Naive thymus-derived CD8-positive, alpha-beta T cell (primary cell): ENCODE data around the gene CDC16. TPM values are rescaled to one million over a fixed set of nuclear protein-coding genes. Genes with fewer than 3 reads are reported as not detected.

Experiments
- ATAC-seq, 2 donors: fragments of 150-1000 bp; cut with Tn5 transposase in 1 of 2; sonication (Bioruptor Pico), chemical (Tn5 transposase) in 1 of 2; 1 replicate in 1 of 2; 2 replicates in 1 of 2; pipeline ENCODE4 v1.10.0; 2021; ENCODE audit warnings: mild to moderate bottlenecking in 2 of 2, moderate library complexity in 2 of 2
- POLR2A ChIA-PET: fragments of 350-600 bp; sonication (Branson Sonifier 250); formaldehyde crosslinking; loops from one replicate; lab custom pipeline; 2021; ENCODE audit warnings: antibody characterized with exemption; lab: Charles Lee
- DNase-seq, 10 donors: peaks; one replicate each; pipeline versions ENCODE4 v3.0.0 to v3.0.0-alpha.2; 2020 to 2022
- H3K27ac Mint-ChIP-seq, 10 donors: one replicate each; pipeline ENCODE4 v1.8.0; 2020 to 2022; ENCODE audit warnings: mild to moderate bottlenecking in 10 of 10, mixed read lengths in 10 of 10, moderate library complexity in 4 of 10, inconsistent platforms in 1 of 10
- H3K27me3 Mint-ChIP-seq, 5 donors: one replicate each; pipeline ENCODE4 v1.8.0; 2021 to 2022; ENCODE audit warnings: mixed read lengths in 5 of 5
- H3K36me3 Mint-ChIP-seq, 3 donors: one replicate each; pipeline ENCODE4 v1.8.0; 2020 to 2022; ENCODE audit warnings: mixed read lengths in 3 of 3, mild to moderate bottlenecking in 2 of 3, inconsistent platforms in 1 of 3
- H3K4me1 Mint-ChIP-seq, 4 donors: one replicate each; pipeline ENCODE4 v1.8.0; 2021 to 2022; ENCODE audit warnings: mixed read lengths in 4 of 4
- H3K4me3 Mint-ChIP-seq, 10 donors: one replicate each; pipeline ENCODE4 v1.8.0; 2020 to 2022; ENCODE audit warnings: mild to moderate bottlenecking in 10 of 10, mixed read lengths in 10 of 10, moderate library complexity in 6 of 10, inconsistent platforms in 1 of 10
- H3K9me3 Mint-ChIP-seq, 9 donors: one replicate each; pipeline ENCODE4 v1.8.0; 2020 to 2022; ENCODE audit warnings: mixed read lengths in 9 of 9, mild to moderate bottlenecking in 3 of 9, inconsistent platforms in 1 of 9, moderate library complexity in 1 of 9
- polyA plus RNA-seq, 3 donors: library from polyadenylated mRNA; unstranded; fragments of 300-500 nt; fragmentation: Illumina TruSeq; gene quantifications; one replicate each; pipeline ENCODE4 v1.2.3, GENCODE V29; 2021
- total RNA-seq, 8 experiments: library from RNA in 2 of 8; stranded (reverse) in 2 of 8; gene quantifications; one replicate each; pipeline ENCODE4 v1.2.3 and lab custom pipeline; 2021 to 2026

The CDC16 gene
- total and polyA plus RNA-seq, 5 experiments from 2014 or later: 12.9 to 143 (median 19.6) TPM

DNA sequence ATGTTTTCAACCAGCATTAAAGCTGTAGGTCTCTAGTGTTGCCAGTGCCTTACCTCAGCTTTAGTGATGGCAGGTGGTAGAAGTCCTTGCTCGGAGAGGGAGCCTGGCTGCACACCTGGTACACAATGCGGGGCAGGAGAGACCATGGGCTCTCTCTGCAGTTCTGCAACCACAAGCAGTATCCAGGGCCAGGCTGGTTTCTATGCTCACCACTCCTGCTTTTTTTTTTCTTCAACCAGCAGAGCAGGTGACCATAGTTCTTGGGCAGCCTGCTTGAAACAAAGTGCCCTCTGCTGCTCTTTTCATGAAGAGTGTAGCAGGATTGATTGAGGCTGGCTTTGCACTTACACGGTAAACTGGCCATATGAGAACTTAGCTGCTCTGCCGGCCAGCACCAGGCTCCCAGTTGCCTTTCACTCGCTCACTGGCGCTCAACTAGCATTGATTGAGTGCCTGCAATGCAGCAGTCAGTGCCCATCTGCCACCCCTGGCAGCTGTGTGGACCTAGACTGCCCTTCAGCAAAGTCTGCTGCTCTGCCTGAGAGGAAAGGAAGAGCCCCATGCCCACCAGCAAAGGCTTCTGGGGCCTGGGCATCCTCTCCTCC lies 75.2 kb downstream of the CDC16 start:
- no peak overlapping the region for H3K4me3 Mint-ChIP-seq
- POLR2A ChIA-PET: no interaction called here
- peaks cover 9 to 17% (median 16%) of the 10 kb centered on the region in 4 donors for H3K4me1 Mint-ChIP-seq
- ATAC-seq (no peak), DNase-seq (no peak)
- H3K9me3 Mint-ChIP-seq: no peaks in the 10 kb centered on the region
- peaks cover 3 to 16% (median 15%) of the 10 kb centered on the region in 3 donors for H3K36me3 Mint-ChIP-seq
- no peak overlapping the region for H3K27ac Mint-ChIP-seq
- H3K27me3 Mint-ChIP-seq: no peaks in the 10 kb centered on the region

DNA sequence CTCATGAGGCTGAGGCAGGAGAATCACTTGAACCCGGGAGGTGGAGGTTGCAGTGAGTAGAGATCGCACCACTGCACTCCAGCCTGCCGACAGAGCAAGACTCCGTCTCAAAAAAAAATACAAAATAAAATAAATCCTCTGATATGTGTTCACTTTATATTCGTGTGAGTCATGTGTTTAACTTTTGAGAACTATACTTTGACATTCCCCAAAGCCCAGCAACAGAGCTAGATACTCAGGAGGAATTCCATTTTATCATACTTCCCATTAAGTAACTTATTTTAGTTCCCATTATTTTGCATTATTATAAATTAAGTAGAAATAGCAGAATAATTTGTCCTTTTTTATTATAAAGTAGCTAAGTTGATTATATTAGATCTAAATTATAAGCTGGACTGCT lies 76.3 kb downstream of the CDC16 start:
- DNase-seq (no peak), ATAC-seq (no peak)
- peaks cover 3 to 13% (median 12%) of the 10 kb centered on the region in 3 donors for H3K36me3 Mint-ChIP-seq
- H3K4me3 Mint-ChIP-seq: no peak overlapping the region
- POLR2A ChIA-PET: interaction anchor here (0.8 kb wide), 1 partner anchor 29 kb away, joined by 3 read pairs; no protein-coding TSS in a partner anchor
- H3K27ac Mint-ChIP-seq: no peak overlapping the region
- H3K4me1 Mint-ChIP-seq: peaks cover 15 to 26% (median 26%) of the 10 kb centered on the region in 4 donors
- no peaks in the 10 kb centered on the region for H3K9me3 Mint-ChIP-seq
- no peaks in the 10 kb centered on the region for H3K27me3 Mint-ChIP-seq

GRCh38 chr13:114311387-114311786 lies 76.7 kb downstream of the CDC16 start:
- Mint-ChIP-seq H3K27me3 (no peaks in the 10 kb centered on the region), H3K9me3 (no peaks in the 10 kb centered on the region), H3K27ac (peak overlapping the region in 2 of 10 donors; percentile 7 to 41), H3K36me3 (peaks cover 3 to 8% (median 8%) of the 10 kb centered on the region in 3 donors), H3K4me1 (peaks cover 15 to 28% (median 26%) of the 10 kb centered on the region in 4 donors), H3K4me3 (no peak overlapping the region)
- no peak for DNase-seq
- no peak for ATAC-seq
- POLR2A ChIA-PET: interaction anchor here (0.8 kb wide), 1 partner anchor 29 kb away, joined by 3 read pairs; no protein-coding TSS in a partner anchor

GRCh38 chr13:114311908-114312307 lies 77.2 kb downstream of the CDC16 start:
- H3K36me3 Mint-ChIP-seq: peaks cover 3% of the 10 kb centered on the region in 3 donors
- H3K9me3 Mint-ChIP-seq: no peaks in the 10 kb centered on the region
- DNase-seq: no peak
- H3K27me3 Mint-ChIP-seq: no peaks in the 10 kb centered on the region
- H3K4me3 Mint-ChIP-seq: no peak overlapping the region
- POLR2A ChIA-PET: interaction anchor here (2.1 kb wide), 1 partner anchor 30 kb away, joined by 14 read pairs; the partner anchor contains the start of gene UPF3A
- ATAC-seq: no peak
- peaks cover 17 to 32% (median 28%) of the 10 kb centered on the region in 4 donors for H3K4me1 Mint-ChIP-seq
- H3K27ac Mint-ChIP-seq: peak overlapping the region in 1 of 10 donors; percentile 41

- peak overlapping the region; percentile 78 to 96 (median 90) for H3K4me3 Mint-ChIP-seq
- H3K27me3 Mint-ChIP-seq: no peaks in the 10 kb centered on the region
- H3K27ac Mint-ChIP-seq: peak overlapping the region; percentile 88 to 96 (median 91)
- no peak for ATAC-seq
- DNase-seq: no peak
- peaks cover 17 to 44% (median 38%) of the 10 kb centered on the region in 4 donors for H3K4me1 Mint-ChIP-seq
- H3K36me3 Mint-ChIP-seq: peaks cover 0 to 3% (median 0%) of the 10 kb centered on the region in 3 donors
- no peaks in the 10 kb centered on the region for H3K9me3 Mint-ChIP-seq
- POLR2A ChIA-PET: interaction anchor here (0.7 to 2.1 kb wide), 5 partner anchors 32 to 193 kb away, joined by 3 to 14 read pairs (median 5); partner anchors contain the start of gene UPF3A
These were observed 78.6 kb downstream of the CDC16 start for GRCh38 chr13:114313061-114313860.

GRCh38 chr13:114314074-114314912 lies 79.6 kb downstream of the CDC16 start, which contains the start of gene CHAMP1:
Gene CHAMP1 (plus strand): TSS chr13:114314503. CDS start chr13:114323843, 9,340 bp downstream.
- ATAC-seq (peak; percentile 89 to 92), DNase-seq (peak; percentile 80 to 93 (median 86))
- Mint-ChIP-seq H3K27me3 (no peaks in the 10 kb centered on the region), H3K4me3 (peak within 1 kb of the TSS; percentile 81 to 96 (median 90)), H3K9me3 (no peaks in the 10 kb centered on the region), H3K27ac (peak within 1 kb of the TSS; percentile 88 to 96 (median 91)), H3K4me1 (peaks cover 23 to 53% (median 49%) of the 10 kb centered on the region in 4 donors), H3K36me3 (peaks cover 0 to 3% (median 3%) of the 10 kb centered on the region in 3 donors)
- POLR2A ChIA-PET: interaction anchor here (1.1 to 2.1 kb wide), 4 partner anchors 33 to 77 kb away, joined by 3 to 14 read pairs (median 8); partner anchors contain the start of gene UPF3A

- H3K4me1 Mint-ChIP-seq: peaks cover 30 to 62% (median 58%) of the 10 kb centered on the region in 4 donors
- H3K27me3 Mint-ChIP-seq: no peaks in the 10 kb centered on the region
- H3K36me3 Mint-ChIP-seq: peaks cover 0 to 7% (median 3%) of the 10 kb centered on the region in 3 donors
- H3K27ac Mint-ChIP-seq: peak overlapping the region in 9 of 10 donors; percentile 70 to 93 (median 87)
- peak overlapping the region; percentile 72 to 91 (median 86) for H3K4me3 Mint-ChIP-seq
- peak; percentile 12 to 26 for ATAC-seq
- no peaks in the 10 kb centered on the region for H3K9me3 Mint-ChIP-seq
- POLR2A ChIA-PET: interaction anchor here (0.6 to 1.2 kb wide), 2 partner anchors 22 to 33 kb away, joined by 4 to 7 read pairs; partner anchors contain the start of gene UPF3A
- DNase-seq: peak in 4 of 10 donors; percentile 2 to 35 (median 33)
These were observed 80.5 kb downstream of the CDC16 start for GRCh38 chr13:114315074-114315785.

- no peak for ATAC-seq
- Mint-ChIP-seq H3K4me3 (peak overlapping the region in 2 of 10 donors; percentile 13 to 25), H3K27ac (peak overlapping the region in 8 of 10 donors; percentile 18 to 72 (median 56)), H3K36me3 (peaks cover 3 to 37% (median 8%) of the 10 kb centered on the region in 3 donors), H3K9me3 (no peaks in the 10 kb centered on the region), H3K4me1 (peaks cover 29 to 60% (median 52%) of the 10 kb centered on the region in 4 donors), H3K27me3 (no peaks in the 10 kb centered on the region)
- POLR2A ChIA-PET: interaction anchor here (0.7 to 1.1 kb wide), 4 partner anchors 37 to 534 kb away, joined by 3 to 9 read pairs (median 6); partner anchors contain the start of gene UPF3A
- DNase-seq: no peak
These were observed 83.9 kb downstream of the CDC16 start for GRCh38 chr13:114318624-114319023.

DNA sequence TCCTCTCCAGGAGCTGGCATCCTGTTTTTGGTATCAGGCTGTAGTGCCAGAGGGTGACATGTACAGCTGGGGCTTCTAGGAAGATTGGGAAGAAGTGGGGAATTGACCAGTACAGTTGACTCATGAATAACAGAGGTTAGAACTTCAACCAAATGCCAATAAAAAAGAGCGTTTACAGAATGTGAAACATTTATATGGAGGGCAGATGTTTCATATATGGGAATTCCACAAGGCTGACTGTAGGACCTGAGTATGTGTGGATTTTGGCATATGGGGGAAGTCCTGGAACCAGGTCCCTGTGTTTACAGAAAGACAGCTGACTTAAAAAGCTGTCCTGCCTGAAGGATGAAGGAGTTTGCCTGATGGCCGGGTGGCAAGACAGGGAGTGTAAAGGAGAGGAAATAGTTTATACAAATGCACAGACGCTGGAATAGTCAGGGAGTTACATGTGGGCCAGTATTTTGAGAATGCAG lies 84.8 kb downstream of the CDC16 start:
- Mint-ChIP-seq H3K27ac (peak overlapping the region in 9 of 10 donors; percentile 24 to 88 (median 49)), H3K9me3 (no peaks in the 10 kb centered on the region), H3K4me1 (peaks cover 30 to 58% (median 48%) of the 10 kb centered on the region in 4 donors), H3K27me3 (no peaks in the 10 kb centered on the region), H3K36me3 (peaks cover 0 to 45% (median 14%) of the 10 kb centered on the region in 3 donors), H3K4me3 (no peak overlapping the region)
- DNase-seq: no peak
- POLR2A ChIA-PET: no interaction called here
- no peak for ATAC-seq

DNA sequence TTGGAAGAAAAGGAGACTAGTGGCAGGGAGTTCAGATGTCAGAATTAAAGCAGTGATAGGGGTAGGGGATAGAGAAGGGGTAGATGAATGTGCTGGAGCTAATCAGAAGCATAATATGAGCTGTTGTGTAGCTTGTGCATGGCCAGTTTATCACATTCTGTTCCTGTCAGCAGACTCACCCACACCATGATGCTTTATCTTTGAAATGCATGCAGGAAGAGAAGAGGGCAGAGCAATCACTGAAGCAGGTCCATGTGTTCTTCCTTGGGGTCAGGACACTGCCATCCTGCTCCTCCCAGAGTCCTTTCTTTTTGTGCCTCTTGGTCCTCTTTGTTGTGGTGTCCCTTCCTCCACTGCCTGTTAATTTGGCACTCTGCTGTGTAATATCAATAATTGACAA lies 85.4 kb downstream of the CDC16 start:
- Mint-ChIP-seq H3K27me3 (no peaks in the 10 kb centered on the region), H3K4me3 (no peak overlapping the region), H3K9me3 (no peaks in the 10 kb centered on the region), H3K27ac (peak overlapping the region in 8 of 10 donors; percentile 32 to 86 (median 56)), H3K4me1 (peaks cover 27 to 57% (median 44%) of the 10 kb centered on the region in 4 donors), H3K36me3 (peaks cover 0 to 51% (median 17%) of the 10 kb centered on the region in 3 donors)
- ATAC-seq (no peak), DNase-seq (no peak)
- POLR2A ChIA-PET: no interaction called here

- ATAC-seq: no peak
- POLR2A ChIA-PET: no interaction called here
- Mint-ChIP-seq H3K27ac (peak overlapping the region in 3 of 10 donors; percentile 14 to 87 (median 35)), H3K4me3 (no peak overlapping the region), H3K4me1 (peaks cover 27 to 59% (median 46%) of the 10 kb centered on the region in 4 donors), H3K36me3 (peaks cover 0 to 63% (median 21%) of the 10 kb centered on the region in 3 donors), H3K9me3 (no peaks in the 10 kb centered on the region), H3K27me3 (no peaks in the 10 kb centered on the region)
- no peak for DNase-seq
These were observed 86.6 kb downstream of the CDC16 start for GRCh38 chr13:114321256-114321655.
